H9 (cell line): Measurements from ENCODE around the gene MYL11. TPM values are rescaled to one million over a fixed set of nuclear protein-coding genes. Genes with fewer than 3 reads are reported as not detected.
"Not testable (repeated sequence)": the region's sequence is repeated elsewhere in the genome, so short reads cannot be mapped to it uniquely, and the experiment has no call there.

ENCODE experiments used
- DNase-seq: peaks from one replicate; pipeline ENCODE4 v3.0.0-alpha.2; 2017
- H2AFZ ChIP-seq: one replicate; pipeline ENCODE4 v1.6.1; 2013; ENCODE audit warnings: mild to moderate bottlenecking, low read length, control low read depth, moderate library complexity
- H2AK5ac ChIP-seq: 2 replicates; pipeline ENCODE4 v1.6.1; 2013; ENCODE audit warnings: low read length, control low read depth, mixed read lengths; ENCODE audit not compliant: insufficient read length
- H2BK120ac ChIP-seq: one replicate; pipeline ENCODE4 v1.6.1; 2013; ENCODE audit warnings: low read depth, mild to moderate bottlenecking, low read length, control low read depth, inconsistent platforms; ENCODE audit not compliant: poor library complexity, severe bottlenecking
- H2BK12ac ChIP-seq: 2 replicates; pipeline ENCODE4 v1.6.1; 2013; ENCODE audit warnings: low read length, control low read depth, mixed read lengths, low read depth; ENCODE audit not compliant: insufficient read length
- H2BK15ac ChIP-seq: 2 replicates; pipeline ENCODE4 v1.6.1; 2013; ENCODE audit warnings: low read depth, low read length, control low read depth
- H2BK20ac ChIP-seq: one replicate; pipeline ENCODE4 v1.6.1; 2013; ENCODE audit warnings: low read depth, mild to moderate bottlenecking, low read length, control low read depth, inconsistent platforms; ENCODE audit not compliant: poor library complexity, severe bottlenecking
- H2BK5ac ChIP-seq: 2 replicates; pipeline ENCODE4 v1.6.1; 2013; ENCODE audit warnings: low read length, control low read depth, mixed read lengths; ENCODE audit not compliant: insufficient read length
- H3K14ac ChIP-seq: 2 replicates; pipeline ENCODE4 v1.6.1; 2013; ENCODE audit warnings: low read length, control low read depth; ENCODE audit not compliant: insufficient read depth
- H3K18ac ChIP-seq: 2 replicates; pipeline ENCODE4 v1.6.1; 2013; ENCODE audit warnings: low read depth, mild to moderate bottlenecking, mixed read lengths, low read length, control low read depth; ENCODE audit not compliant: insufficient read length
- H3K23ac ChIP-seq: 2 replicates; pipeline ENCODE4 v1.6.1; 2013; ENCODE audit warnings: low read length, control low read depth, mixed read lengths, low read depth; ENCODE audit not compliant: insufficient read length
- H3K23me2 ChIP-seq: 2 replicates; pipeline ENCODE4 v1.6.1; 2013; ENCODE audit warnings: low read depth, mild to moderate bottlenecking, mixed read lengths, low read length, control low read depth; ENCODE audit not compliant: insufficient read length, poor library complexity, severe bottlenecking
- H3K27ac ChIP-seq: 2 replicates; pipeline ENCODE4 v1.5.1; 2013; ENCODE audit warnings: low read length, control low read depth, mixed read lengths, low read depth; ENCODE audit not compliant: insufficient read length
- H3K27me3 ChIP-seq: 2 replicates; pipeline ENCODE4 v1.6.1; 2013; ENCODE audit warnings: low read length, control low read depth, inconsistent platforms; ENCODE audit not compliant: insufficient read depth
- H3K4ac ChIP-seq: 2 replicates; pipeline ENCODE4 v1.6.1; 2013; ENCODE audit warnings: low read depth, mild to moderate bottlenecking, control low read depth, inconsistent platforms, low read length, moderate library complexity
- H3K4me1 ChIP-seq: 2 replicates; pipeline ENCODE4 v1.6.1; 2013; ENCODE audit warnings: low read length, control low read depth, inconsistent platforms; ENCODE audit not compliant: insufficient read depth
- H3K4me2 ChIP-seq: 2 replicates; pipeline ENCODE4 v1.6.1; 2013; ENCODE audit warnings: low read length, control low read depth, mixed read lengths; ENCODE audit not compliant: insufficient read length, insufficient read depth
- H3K56ac ChIP-seq: 2 replicates; pipeline ENCODE4 v1.6.1; 2013; ENCODE audit warnings: low read depth, mild to moderate bottlenecking, mixed read lengths, low read length, control low read depth; ENCODE audit not compliant: insufficient read length
- H3K79me1 ChIP-seq: 2 replicates; pipeline ENCODE4 v1.6.1; 2013; ENCODE audit warnings: low read depth, mild to moderate bottlenecking, moderate library complexity, low read length, control low read depth, inconsistent platforms; ENCODE audit not compliant: insufficient read depth, poor library complexity, severe bottlenecking
- H3K79me2 ChIP-seq: 2 replicates; pipeline ENCODE4 v1.6.1; 2013; ENCODE audit warnings: low read length, control low read depth, inconsistent platforms; ENCODE audit not compliant: insufficient read depth
- H3K9ac ChIP-seq: 2 replicates; pipeline ENCODE4 v1.6.1; 2013; ENCODE audit warnings: low read length, control low read depth, mixed read lengths; ENCODE audit not compliant: insufficient read length; ENCODE audit errors: extremely low read depth
- H3K9me3 ChIP-seq: one replicate; pipeline ENCODE4 v1.6.1; 2013; ENCODE audit warnings: low read depth, low read length, inconsistent platforms; ENCODE audit not compliant: control insufficient read depth
- H3T11ph ChIP-seq: one replicate; pipeline ENCODE4 v1.6.1; 2013; ENCODE audit warnings: mild to moderate bottlenecking, low read length, control low read depth, inconsistent platforms
- H4K20me1 ChIP-seq: one replicate; pipeline ENCODE4 v1.6.1; 2013; ENCODE audit not compliant: control insufficient read depth, insufficient read length, insufficient read depth
- H4K5ac ChIP-seq: 2 replicates; pipeline ENCODE4 v1.6.1; 2013; ENCODE audit warnings: low read depth, mild to moderate bottlenecking, mixed read lengths, low read length, control low read depth; ENCODE audit not compliant: insufficient read length
- H4K8ac ChIP-seq: replicated peaks from 2 replicates; pipeline ENCODE4 v1.6.1; 2013; ENCODE audit warnings: low read length, control low read depth, mixed read lengths, low read depth; ENCODE audit not compliant: insufficient read length
- H4K91ac ChIP-seq: 2 replicates; pipeline ENCODE4 v1.6.1; 2013; ENCODE audit warnings: low read depth, mild to moderate bottlenecking, moderate library complexity, mixed read lengths, low read length, control low read depth; ENCODE audit not compliant: insufficient read length
- H3K27ac Mint-ChIP-seq, 3 experiments: 2 replicates in 2 of 3; 3 replicates in 1 of 3; pipeline ENCODE4 v1.8.0; 2020 to 2021; ENCODE audit warnings: mixed read lengths in 3 of 3, mild to moderate bottlenecking in 1 of 3, moderate library complexity in 1 of 3
- H3K27me3 Mint-ChIP-seq: 2 replicates; pipeline ENCODE4 v1.8.0; 2021; ENCODE audit warnings: low read depth, mild to moderate bottlenecking, moderate library complexity, mixed read lengths
- H3K36me3 Mint-ChIP-seq, 3 experiments: 2 replicates in 2 of 3; 3 replicates in 1 of 3; pipeline ENCODE4 v1.8.0; 2020 to 2021; ENCODE audit warnings: low read depth in 3 of 3, mixed read lengths in 3 of 3; ENCODE audit not compliant: insufficient read depth in 1 of 3
- H3K4me1 Mint-ChIP-seq, 2 experiments: 2 replicates each; pipeline ENCODE4 v1.8.0; 2020; ENCODE audit warnings: mixed read lengths in 2 of 2
- H3K4me3 Mint-ChIP-seq, 2 experiments: 2 replicates in 1 of 2; 3 replicates in 1 of 2; pipeline ENCODE4 v1.8.0; 2020 to 2021; ENCODE audit warnings: mild to moderate bottlenecking in 2 of 2, mixed read lengths in 2 of 2, moderate library complexity in 1 of 2
- H3K9me3 Mint-ChIP-seq, 2 experiments: 2 replicates in 1 of 2; 3 replicates in 1 of 2; pipeline ENCODE4 v1.8.0; 2020; ENCODE audit warnings: mild to moderate bottlenecking in 2 of 2, mixed read lengths in 2 of 2, moderate library complexity in 1 of 2
- CTCF ChIP-seq: fragments of 200-600 bp; sonication (generic); conservative IDR thresholded peaks from 3 replicates; pipeline ENCODE4 v1.8.0; 2021; ENCODE audit warnings: antibody characterized with exemption, mild to moderate bottlenecking
- WGBS: extraction: QIAGEN DNeasy Blood & Tissue Kit; methylation state at CpG from one replicate; pipeline ENCODE4 v1.1.7; 2013; ENCODE audit warnings: missing lambda C conversion rate, low lambda C conversion rate, mixed read lengths; ENCODE audit not compliant: insufficient read length; ENCODE audit errors: extremely low coverage; 5-methylcytosine and 5-hydroxymethylcytosine counted together
- total RNA-seq: library from RNA; stranded (reverse); gene quantifications from 2 replicates; pipeline ENCODE4 v1.2.1, GENCODE V29; 2021

The MYL11 gene
- total RNA-seq, 1 experiment from 2014 or later: 0.70 TPM

- no peak overlapping the region for H3T11ph ChIP-seq
- no peak overlapping the region for H2BK5ac ChIP-seq
- Mint-ChIP-seq H3K4me1 (peaks cover 4 to 14% of the 10 kb centered on the region in 2 experiments), H3K9me3 (peaks cover 2 to 3% of the 10 kb centered on the region in 2 experiments; a peak in 4 of 5 replicates), H3K36me3 (peaks cover 0 to 4% (median 0%) of the 10 kb centered on the region in 3 experiments; a peak in 1 of 7 replicates), H3K4me3 (no peak overlapping the region), H3K27me3 (no peaks in the 10 kb centered on the region), H3K27ac (no peak overlapping the region)
- TF ChIP-seq CTCF: no peak
- H2BK15ac ChIP-seq: no peak overlapping the region
- no peak overlapping the region for H3K27ac ChIP-seq
- no peak overlapping the region for H2BK12ac ChIP-seq
- H2AK5ac ChIP-seq: no peak overlapping the region
- H4K20me1 ChIP-seq: no peaks in the 10 kb centered on the region
- H3K23ac ChIP-seq: no peak overlapping the region
- H3K4me2 ChIP-seq: no peak overlapping the region
- no peak overlapping the region for H3K4ac ChIP-seq
- no peaks in the 10 kb centered on the region; the same call in 1 of the 2 replicates for H3K4me1 ChIP-seq
- no peak overlapping the region for H3K18ac ChIP-seq
- H3K14ac ChIP-seq: no peak overlapping the region
- no peaks in the 10 kb centered on the region for H3K79me1 ChIP-seq
- no peak overlapping the region for H4K8ac ChIP-seq
- no peaks in the 10 kb centered on the region for H3K79me2 ChIP-seq
- H3K23me2 ChIP-seq: no peaks in the 10 kb centered on the region
- WGBS: no CpG with 5 or more reads among the region's 13 CpGs
- no peak overlapping the region for H2AFZ ChIP-seq
- DNase-seq: peak; percentile 27
- H2BK120ac ChIP-seq: no peak overlapping the region
- no peak overlapping the region for H4K91ac ChIP-seq
- no peak overlapping the region for H3K56ac ChIP-seq
- no peaks in the 10 kb centered on the region for H3K9me3 ChIP-seq
- H3K27me3 ChIP-seq: no peaks in the 10 kb centered on the region
- no peak overlapping the region for H2BK20ac ChIP-seq
- no peak overlapping the region for H3K9ac ChIP-seq
- no peak overlapping the region for H4K5ac ChIP-seq
Observed at GRCh38 chr16:30340621-30341020, 34.0 kb upstream of the MYL11 start.

- H3K79me1 ChIP-seq, H3K9me3 Mint-ChIP-seq, H3K27ac ChIP-seq, H3K23me2 ChIP-seq, H3K79me2 ChIP-seq, H3K9ac ChIP-seq, H3K4ac ChIP-seq, H2AK5ac ChIP-seq, H3K4me2 ChIP-seq, H3K14ac ChIP-seq, H3K4me1 ChIP-seq, H3K9me3 ChIP-seq, H3K56ac ChIP-seq, DNase-seq, H2AFZ ChIP-seq, H3K23ac ChIP-seq, H4K5ac ChIP-seq, H4K91ac ChIP-seq, H2BK15ac ChIP-seq, H4K20me1 ChIP-seq, H3K27me3 ChIP-seq, H3T11ph ChIP-seq, H3K36me3 Mint-ChIP-seq, H3K18ac ChIP-seq, H3K4me3 Mint-ChIP-seq, H2BK20ac ChIP-seq, H2BK12ac ChIP-seq, H4K8ac ChIP-seq, H3K27me3 Mint-ChIP-seq, H2BK5ac ChIP-seq, H3K27ac Mint-ChIP-seq, H3K4me1 Mint-ChIP-seq, H2BK120ac ChIP-seq: not testable (repeated sequence)
- WGBS: no CpG with 5 or more reads among the region's 8 CpGs
Observed at GRCh38 chr16:30341971-30342370, 32.6 kb upstream of the MYL11 start.
